ENCODE data around the gene UGT2B28. TPM values are rescaled to one million over a fixed set of nuclear protein-coding genes. Genes with fewer than 3 reads are reported as not detected.
"Not testable (repeated sequence)": the region's sequence is repeated elsewhere in the genome, so short reads cannot be mapped to it uniquely, and the experiment has no call there.

The UGT2B28 gene
- polyA plus RNA-seq, 3 donors = 0.07 to 0.21 TPM; not detected in 1

DNA sequence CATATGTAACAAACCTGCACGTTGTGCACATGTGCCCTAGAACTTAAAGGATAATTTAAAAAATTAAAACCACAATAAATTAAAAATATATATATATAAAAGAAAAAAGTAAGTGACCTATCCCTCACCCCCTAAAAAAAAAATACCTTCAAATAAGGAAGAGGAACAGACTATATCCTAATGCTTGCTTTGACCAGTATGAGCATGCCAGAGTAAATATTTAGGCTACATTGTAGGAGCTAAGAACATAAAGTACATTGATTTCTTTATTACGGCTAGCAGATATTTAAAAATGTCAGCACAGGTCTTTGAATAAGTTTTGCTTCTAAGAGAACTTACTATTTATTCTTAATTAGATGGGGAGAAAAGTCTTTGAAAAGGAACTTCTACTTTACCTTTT, 62.8 kb downstream of the UGT2B28 start:
- not testable (repeated sequence) for DNase-seq

DNA sequence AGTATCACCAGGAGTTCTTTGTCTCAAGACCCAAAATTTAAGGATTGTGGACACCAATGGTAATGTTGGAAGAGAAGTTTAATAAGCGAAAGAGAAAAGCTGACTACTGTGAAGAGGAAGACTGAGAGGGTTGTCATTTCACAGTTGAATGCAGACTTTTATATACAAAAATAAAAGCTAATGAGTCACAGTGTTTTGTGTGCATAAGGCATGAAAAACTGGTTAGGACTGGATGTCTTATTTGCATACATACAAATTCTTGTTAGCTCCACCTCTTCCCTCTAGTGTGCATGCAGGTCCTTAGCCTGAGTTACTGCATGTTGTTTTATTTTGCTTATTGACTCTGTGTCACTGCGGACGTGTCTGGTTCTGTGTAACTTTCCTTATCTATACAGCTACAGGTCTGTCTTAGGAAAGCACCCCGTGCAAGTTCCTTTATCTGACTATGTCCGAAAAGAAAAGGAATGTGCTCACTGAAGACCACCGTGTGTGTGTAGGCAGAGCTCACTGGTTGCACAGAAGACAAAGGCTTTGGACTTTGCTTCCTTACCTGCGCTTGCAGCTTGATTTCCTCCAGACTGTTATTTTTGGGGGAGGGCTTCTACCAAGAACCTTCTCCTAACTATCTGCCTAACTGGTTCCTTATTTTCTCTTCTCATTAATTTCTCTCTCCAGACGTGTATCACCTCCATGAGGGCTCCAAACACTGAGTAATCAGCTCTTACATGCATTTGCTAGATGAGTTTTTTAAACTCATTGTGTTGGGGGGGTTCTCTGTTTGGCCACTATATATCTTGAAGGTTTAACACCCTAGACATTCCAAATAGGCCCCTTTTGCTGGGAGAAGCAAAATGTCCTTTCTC, 63.5 kb downstream of the UGT2B28 start:
- DNase-seq = not testable (repeated sequence)

Other genes with a start within 250 kb of the UGT2B28 start
- 100 to 1,000 TPM in 1 of 3 donors, 10 to 100 TPM in 2; 78.0 to 102 (median 87.8) TPM for gene UGT2B7, start 184.0 kb upstream of the UGT2B28 start, polyA plus RNA-seq (ENCODE audit: insufficient read length in 3 of 3)
- 1 to 10 TPM in 2 of 3 donors, under 1 TPM in 1; 0.30 to 5.1 (median 4.6) TPM for gene UGT2B11, start 65.7 kb upstream of the UGT2B28 start, polyA plus RNA-seq (ENCODE audit: insufficient read length in 3 of 3)
- under 1 TPM; 0.73 to 0.87 (median 0.86) TPM for gene UGT2B4, start 215.4 kb downstream of the UGT2B28 start, polyA plus RNA-seq (ENCODE audit: insufficient read length in 3 of 3)

All from renal pelvis (tissue), 4 donors.